ENCODE results near the gene CES3. TPM values are rescaled to one million over a fixed set of nuclear protein-coding genes. Genes with fewer than 3 reads are reported as not detected.
A peak's percentile ranks its signal among the peaks of the same experiment; 100 is the strongest.

CES3 gene
- total RNA-seq, 4 donors from 2014 or later: 0.21 to 9.2 (median 0.81) TPM

DNA sequence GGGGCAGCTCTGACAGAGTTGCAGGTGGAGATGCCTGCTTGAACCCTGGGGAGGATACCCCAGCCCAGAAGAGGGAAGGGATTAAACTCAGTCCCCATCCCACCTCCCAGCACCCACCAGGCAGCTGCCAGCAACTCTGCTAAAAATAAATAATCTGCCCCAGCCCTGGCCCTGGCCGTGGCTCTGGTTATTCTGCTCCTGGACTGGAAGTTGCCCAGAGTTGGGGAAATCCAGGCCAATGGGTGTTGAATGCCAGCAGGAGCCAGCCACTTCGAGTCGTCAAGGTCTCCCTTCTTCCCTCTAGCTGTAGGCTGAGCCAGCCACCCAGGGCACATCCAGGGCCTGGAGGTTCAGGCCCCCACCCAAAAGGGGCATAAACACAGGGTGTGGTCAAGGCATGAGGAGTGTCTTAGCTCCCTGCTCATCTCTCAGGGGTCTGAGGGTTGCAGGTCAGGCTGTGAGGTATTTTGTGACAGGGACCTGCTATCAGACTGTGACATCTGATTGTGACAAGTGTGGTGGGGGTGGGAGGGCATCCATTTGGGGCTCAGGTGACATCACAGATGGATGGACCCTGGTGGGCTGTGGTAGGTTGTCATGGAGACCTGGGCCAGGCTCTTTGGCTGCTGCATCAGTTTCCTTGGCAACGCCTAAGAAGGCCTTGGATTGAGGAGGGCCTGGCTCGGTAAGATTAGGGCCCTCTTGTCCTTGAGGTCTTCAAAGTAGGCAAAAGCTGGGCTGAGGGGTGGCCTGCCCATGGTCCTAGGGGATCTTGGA, 34.7 kb upstream of the CES3 start:
- WGBS, 2 donors: 53 to 76% methylated on average over 3 to 5 of the region's 5 CpGs
- H3K4me3 ChIP-seq: no peak overlapping the region

GRCh38 chr16:66926961-66927436, 34.1 kb upstream of the CES3 start:
- no peak overlapping the region for H3K4me3 ChIP-seq
- DNase-seq (ENCODE audit: low spot score in 2 of 2): no peak
- peaks cover 0 to 42% (median 7%) of the 10 kb centered on the region in 4 donors for H3K4me1 ChIP-seq
- 6 to 21% methylated on average over 2 of the region's 3 CpGs for WGBS, 2 donors
- peaks cover 0 to 21% of the 10 kb centered on the region in 2 donors for H3K27me3 ChIP-seq
- TF ChIP-seq POLR2A (IDR thresholded peaks at IDR 0.05) (no peak), CTCF (IDR thresholded peaks at IDR 0.05) (no peak), EP300 (IDR thresholded peaks at IDR 0.05) (no peak)
- H3K27ac ChIP-seq: peak overlapping the region in 2 of 4 donors; percentile 79 to 86
- H3K9me3 ChIP-seq: no peaks in the 10 kb centered on the region
- peaks cover 0 to 28% (median 0%) of the 10 kb centered on the region in 3 donors for H3K36me3 ChIP-seq

More for the DNA sequence above, 34.7 kb upstream of the CES3 start:
- TF ChIP-seq EP300 (IDR thresholded peaks at IDR 0.05) (no peak), POLR2A (IDR thresholded peaks at IDR 0.05) (no peak), CTCF (IDR thresholded peaks at IDR 0.05) (no peak)
- peak overlapping the region in 3 of 4 donors; percentile 58 to 86 (median 79) for H3K27ac ChIP-seq
- H3K9me3 ChIP-seq: no peaks in the 10 kb centered on the region
- H3K36me3 ChIP-seq: peaks cover 0 to 25% (median 0%) of the 10 kb centered on the region in 3 donors
- no peak for DNase-seq (ENCODE audit: low spot score in 2 of 2)
- peaks cover 0 to 21% of the 10 kb centered on the region in 2 donors for H3K27me3 ChIP-seq
- H3K4me1 ChIP-seq: peaks cover 0 to 46% (median 7%) of the 10 kb centered on the region in 4 donors

DNA sequence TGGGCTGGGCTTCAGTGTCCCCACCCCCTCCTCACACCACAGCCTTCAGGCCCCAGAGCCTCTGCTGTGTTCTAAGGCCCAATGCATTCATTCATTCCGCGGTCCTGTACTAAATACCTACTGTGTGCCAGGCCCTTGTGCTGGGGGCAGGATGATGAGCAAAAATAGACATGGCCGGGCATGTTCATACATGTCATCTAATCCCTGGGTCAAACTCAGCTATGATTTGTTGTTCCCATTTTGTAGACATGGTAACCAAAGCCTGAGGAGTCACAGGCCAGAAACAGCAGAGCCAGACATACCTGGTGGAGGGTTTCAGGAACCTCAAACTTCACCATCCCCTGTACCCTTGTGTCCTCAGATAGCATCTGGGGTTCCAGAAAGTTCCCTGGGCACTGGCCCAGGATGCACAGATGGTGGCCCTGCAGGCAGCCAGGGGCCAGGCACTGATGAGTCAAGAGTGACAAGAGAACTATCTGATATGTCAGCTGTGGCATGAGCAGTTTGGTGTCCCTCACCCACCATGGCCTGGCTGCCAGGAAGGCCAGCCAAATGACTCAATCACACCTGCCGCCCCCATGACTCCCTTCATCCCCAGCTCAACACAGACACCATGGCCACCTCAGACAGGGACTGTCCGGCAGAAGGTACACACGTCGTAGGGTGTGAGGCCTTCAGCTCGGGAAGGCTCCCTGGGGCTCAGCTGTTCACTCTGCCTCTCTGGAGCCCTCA, 33.0 kb upstream of the CES3 start:
- H3K36me3 ChIP-seq: peaks cover 0 to 32% (median 0%) of the 10 kb centered on the region in 3 donors
- H3K4me1 ChIP-seq: peaks cover under 1 to 49% (median 16%) of the 10 kb centered on the region in 4 donors
- no peak overlapping the region for H3K4me3 ChIP-seq
- no peak for TF ChIP-seq CTCF (IDR thresholded peaks at IDR 0.05)
- no peak for TF ChIP-seq POLR2A (IDR thresholded peaks at IDR 0.05)
- no peak for TF ChIP-seq EP300 (IDR thresholded peaks at IDR 0.05)
- 92% methylated on average over 8 of the region's 8 CpGs for WGBS, 2 donors
- no peaks in the 10 kb centered on the region for H3K9me3 ChIP-seq
- DNase-seq (ENCODE audit: low spot score in 2 of 2): no peak
- H3K27ac ChIP-seq: no peak overlapping the region
- peaks cover 0 to 21% of the 10 kb centered on the region in 2 donors for H3K27me3 ChIP-seq

GRCh38 chr16:66928702-66929388, 32.2 kb upstream of the CES3 start:
- Histone ChIP-seq H3K27ac (no peak overlapping the region), H3K4me1 (peaks cover 5 to 49% (median 22%) of the 10 kb centered on the region in 4 donors), H3K9me3 (no peaks in the 10 kb centered on the region), H3K27me3 (peaks cover 0 to 14% of the 10 kb centered on the region in 2 donors), H3K4me3 (no peak overlapping the region), H3K36me3 (peaks cover 0 to 28% (median 0%) of the 10 kb centered on the region in 3 donors)
- WGBS, 2 donors: 71 to 75% methylated on average over 10 of the region's 10 CpGs
- peak in 3 of 5 experiments; percentile 7 to 22 (median 15) for TF ChIP-seq CTCF (IDR thresholded peaks at IDR 0.05)
- no peak for TF ChIP-seq EP300 (IDR thresholded peaks at IDR 0.05)
- no peak for DNase-seq (ENCODE audit: low spot score in 2 of 2)
